Breast epithelium (tissue), 4 donors: Measurements from ENCODE around the gene SLC35F4. TPM values are rescaled to one million over a fixed set of nuclear protein-coding genes. Genes with fewer than 3 reads are reported as not detected.

ENCODE experiments used
- DNase-seq, 2 donors: peaks; one replicate each; pipeline ENCODE4 v3.0.0-alpha.2; 2019; ENCODE audit warnings: low spot score in 2 of 2
- H3K27ac ChIP-seq, 2 donors: fragments of 200-600 bp; sonication (generic) in 1 of 2; one replicate each; pipeline ENCODE4 v1.5.1; 2016 to 2019; ENCODE audit warnings: mild to moderate bottlenecking in 1 of 2
- H3K27me3 ChIP-seq, 2 donors: fragments of 200-600 bp; sonication (generic) in 1 of 2; one replicate each; pipeline versions ENCODE4 v1.5.1 to v1.6.0; 2017 to 2019; ENCODE audit warnings: control low read depth in 1 of 2, mild to moderate bottlenecking in 1 of 2
- H3K36me3 ChIP-seq: fragments of 200-600 bp; one replicate; pipeline ENCODE4 v1.5.1; 2019
- H3K4me1 ChIP-seq, 2 donors: fragments of 200-600 bp; sonication (generic); one replicate each; pipeline ENCODE4 v1.5.1; 2016 to 2019; ENCODE audit warnings: control low read depth in 1 of 2
- H3K4me3 ChIP-seq, 3 donors: fragments of 200-600 bp; sonication (generic); 1 replicate in 2 of 3; 2 replicates in 1 of 3; pipeline ENCODE4 v1.5.1; 2016 to 2019; ENCODE audit warnings: mild to moderate bottlenecking in 3 of 3, moderate library complexity in 2 of 3
- H3K9me3 ChIP-seq, 2 donors: fragments of 200-600 bp; sonication (generic) in 1 of 2; one replicate each; pipeline ENCODE4 v1.5.1; 2016 to 2019; ENCODE audit warnings: control low read depth in 1 of 2
- CTCF ChIP-seq, 3 donors: fragments of 450-650 bp; IDR thresholded peaks; one replicate each; pipeline ENCODE4 v1.5.1; 2016 to 2017; ENCODE audit warnings: antibody characterized with exemption in 3 of 3, mild to moderate bottlenecking in 3 of 3, moderate library complexity in 3 of 3
- POLR2A ChIP-seq: fragments of 450-650 bp; IDR thresholded peaks from one replicate; pipeline ENCODE4 v1.6.1; 2016; ENCODE audit warnings: antibody characterized with exemption, mild to moderate bottlenecking, moderate library complexity
- POLR2AphosphoS5 ChIP-seq, 3 donors: sonication (generic); formaldehyde crosslinking; IDR thresholded peaks; one replicate each; pipeline ENCODE4 v1.6.1; 2017; ENCODE audit warnings: antibody characterized with exemption in 3 of 3
- intact Hi-C: fragments of 100-400 bp; cut with DNase I; formaldehyde crosslinking; loops from one replicate; pipeline ENCODE4 v1.15.1; 2023; ENCODE audit warnings: low total_unique reads
- total RNA-seq, 3 donors: library from RNA; depleted of rRNA; stranded (reverse); fragments of >200 nt; gene quantifications; one replicate each; pipeline ENCODE4 v1.1.0, GENCODE V29; 2016

Gene SLC35F4
- total RNA-seq, 3 donors from 2014 or later: not detected

- Histone ChIP-seq H3K36me3 (no peaks in the 10 kb centered on the region), H3K4me1 (no peaks in the 10 kb centered on the region), H3K4me3 (no peak overlapping the region), H3K27ac (no peak overlapping the region), H3K9me3 (no peaks in the 10 kb centered on the region), H3K27me3 (no peaks in the 10 kb centered on the region)
- TF ChIP-seq POLR2AphosphoS5 (IDR thresholded peaks at IDR 0.05): no peak
- intact Hi-C loops: no loop called here
- DNase-seq: peak in 1 of 2 donors; percentile 18
Observed at GRCh38 chr14:57833323-57833722, 32.6 kb downstream of the SLC35F4 start.

- intact Hi-C loops: no loop called here
- H3K27ac ChIP-seq: no peak overlapping the region
Observed at GRCh38 chr14:57831981-57832380, 33.9 kb downstream of the SLC35F4 start.

GRCh38 chr14:57828713-57829112 lies 37.2 kb downstream of the SLC35F4 start:
- Histone ChIP-seq H3K27me3 (no peaks in the 10 kb centered on the region), H3K9me3 (no peaks in the 10 kb centered on the region), H3K27ac (no peak overlapping the region), H3K36me3 (no peaks in the 10 kb centered on the region), H3K4me3 (no peak overlapping the region), H3K4me1 (no peaks in the 10 kb centered on the region)
- no peak for DNase-seq
- intact Hi-C loops: no loop called here
- TF ChIP-seq CTCF (IDR thresholded peaks at IDR 0.05) (no peak), POLR2A (no peak), POLR2AphosphoS5 (IDR thresholded peaks at IDR 0.05) (no peak)

More at GRCh38 chr14:57831981-57832380, 33.9 kb downstream of the SLC35F4 start:
- no peaks in the 10 kb centered on the region for H3K9me3 ChIP-seq
- no peaks in the 10 kb centered on the region for H3K36me3 ChIP-seq
- no peak overlapping the region for H3K4me3 ChIP-seq
- TF ChIP-seq CTCF (IDR thresholded peaks at IDR 0.05) (no peak), POLR2A (no peak), POLR2AphosphoS5 (IDR thresholded peaks at IDR 0.05) (no peak)
- no peaks in the 10 kb centered on the region for H3K4me1 ChIP-seq
- no peaks in the 10 kb centered on the region for H3K27me3 ChIP-seq
- no peak for DNase-seq

GRCh38 chr14:57823015-57823660 lies 42.8 kb downstream of the SLC35F4 start:
- intact Hi-C loops: no loop called here
- TF ChIP-seq CTCF (IDR thresholded peaks at IDR 0.05) (no peak), POLR2A (no peak), POLR2AphosphoS5 (IDR thresholded peaks at IDR 0.05) (no peak)
- no peak overlapping the region for H3K4me3 ChIP-seq
- H3K27ac ChIP-seq: no peak overlapping the region
- H3K4me1 ChIP-seq: no peaks in the 10 kb centered on the region
- no peaks in the 10 kb centered on the region for H3K36me3 ChIP-seq
- no peak for DNase-seq
- H3K9me3 ChIP-seq: no peaks in the 10 kb centered on the region
- no peaks in the 10 kb centered on the region for H3K27me3 ChIP-seq

- Histone ChIP-seq H3K9me3 (no peaks in the 10 kb centered on the region), H3K4me3 (no peak overlapping the region), H3K27me3 (no peaks in the 10 kb centered on the region), H3K4me1 (no peaks in the 10 kb centered on the region), H3K27ac (no peak overlapping the region), H3K36me3 (no peaks in the 10 kb centered on the region)
- DNase-seq: no peak
- intact Hi-C loops: no loop called here
- TF ChIP-seq POLR2A (no peak), POLR2AphosphoS5 (IDR thresholded peaks at IDR 0.05) (no peak), CTCF (IDR thresholded peaks at IDR 0.05) (no peak)
Observed at GRCh38 chr14:57822081-57822480, 43.8 kb downstream of the SLC35F4 start.
